HUES64 (cell line): ENCODE results near the gene FBXW10B.
"Not testable (repeated sequence)": the region's sequence is repeated elsewhere in the genome, so short reads cannot be mapped to it uniquely, and the experiment has no call there.

Experiments
- H3K27ac ChIP-seq: 2 replicates; pipeline ENCODE4 v1.7.0; 2013; ENCODE audit warnings: low read depth, low read length, inconsistent platforms
- H3K27me3 ChIP-seq: 2 replicates; pipeline ENCODE4 v1.6.1; 2013; ENCODE audit warnings: mild to moderate bottlenecking, low read length; ENCODE audit not compliant: insufficient read depth
- H3K36me3 ChIP-seq: 2 replicates; pipeline ENCODE4 v1.6.1; 2013; ENCODE audit warnings: mild to moderate bottlenecking, low read length; ENCODE audit not compliant: insufficient read depth
- H3K4me1 ChIP-seq: 2 replicates; pipeline ENCODE4 v1.6.1; 2013; ENCODE audit warnings: mild to moderate bottlenecking, low read length, moderate library complexity; ENCODE audit not compliant: insufficient read depth
- H3K4me3 ChIP-seq: 2 replicates; pipeline ENCODE4 v1.5.1; 2013; ENCODE audit warnings: mild to moderate bottlenecking, low read length, moderate library complexity
- H3K9ac ChIP-seq: 2 replicates; pipeline ENCODE4 v1.6.1; 2013; ENCODE audit warnings: mild to moderate bottlenecking, low read depth, low read length
- H3K9me3 ChIP-seq: 2 replicates; pipeline ENCODE4 v1.6.1; 2013; ENCODE audit warnings: low read depth, low read length; ENCODE audit not compliant: insufficient read depth
- WGBS: fragments of 150-250, 120-280 bp; methylation state at CpG from one replicate; pipeline ENCODE4 v1.1.7; 2013; ENCODE audit warnings: missing lambda C conversion rate; 5-methylcytosine and 5-hydroxymethylcytosine counted together

FBXW10B gene

GRCh38 chr17:15652960-15653359 lies 33.5 kb upstream of the FBXW10B start:
- Histone ChIP-seq H3K4me1 (peaks cover 25% of the 10 kb centered on the region), H3K36me3 (peaks cover 10% of the 10 kb centered on the region), H3K27me3 (no peaks in the 10 kb centered on the region), H3K9ac (no peak overlapping the region), H3K4me3 (no peak overlapping the region), H3K9me3 (no peaks in the 10 kb centered on the region), H3K27ac (no peak overlapping the region)
- 95% methylated on average over 6 of the region's 6 CpGs for WGBS

GRCh38 chr17:15651583-15652110 lies 32.1 kb upstream of the FBXW10B start:
- Histone ChIP-seq H3K4me3 (peak overlapping the region; percentile 18; the same call in 1 of the 2 replicates), H3K9me3 (no peaks in the 10 kb centered on the region), H3K27ac (peak overlapping the region; percentile 24; the same call in 1 of the 2 replicates), H3K9ac (no peak overlapping the region), H3K4me1 (peaks cover 25% of the 10 kb centered on the region), H3K27me3 (no peaks in the 10 kb centered on the region), H3K36me3 (no peaks in the 10 kb centered on the region)
- 17% methylated on average over 7 of the region's 8 CpGs for WGBS

GRCh38 chr17:15650741-15651582 lies 31.5 kb upstream of the FBXW10B start:
- peak overlapping the region; percentile 24; the same call in 1 of the 2 replicates for H3K27ac ChIP-seq
- H3K27me3 ChIP-seq: no peaks in the 10 kb centered on the region
- H3K4me1 ChIP-seq: peaks cover 27% of the 10 kb centered on the region
- no peak overlapping the region for H3K9ac ChIP-seq
- no peaks in the 10 kb centered on the region for H3K9me3 ChIP-seq
- 85% methylated on average over 14 of the region's 14 CpGs for WGBS
- peak overlapping the region; percentile 18; the same call in 1 of the 2 replicates for H3K4me3 ChIP-seq
- H3K36me3 ChIP-seq: no peaks in the 10 kb centered on the region

- Histone ChIP-seq H3K9ac (no peak overlapping the region), H3K27me3 (no peaks in the 10 kb centered on the region), H3K4me1 (peaks cover 35% of the 10 kb centered on the region), H3K4me3 (no peak overlapping the region), H3K36me3 (no peaks in the 10 kb centered on the region), H3K9me3 (no peaks in the 10 kb centered on the region), H3K27ac (no peak overlapping the region)
- 94% methylated on average over 6 of the region's 6 CpGs for WGBS
Observed at GRCh38 chr17:15649861-15650421, 30.4 kb upstream of the FBXW10B start.

- Histone ChIP-seq H3K4me3 (no peak overlapping the region), H3K27ac (no peak overlapping the region), H3K27me3 (no peaks in the 10 kb centered on the region), H3K9me3 (no peaks in the 10 kb centered on the region), H3K9ac (no peak overlapping the region), H3K36me3 (no peaks in the 10 kb centered on the region), H3K4me1 (peaks cover 24% of the 10 kb centered on the region)
- WGBS: 85% methylated on average over 5 of the region's 5 CpGs
Observed at GRCh38 chr17:15648386-15648785, 28.9 kb upstream of the FBXW10B start.

- Histone ChIP-seq H3K9ac (peak overlapping the region; percentile 52; the same call in 1 of the 2 replicates), H3K4me1 (peaks cover 14% of the 10 kb centered on the region), H3K27ac (peak overlapping the region; percentile 72)
- H3K27me3 ChIP-seq, H3K9me3 ChIP-seq, H3K36me3 ChIP-seq, H3K4me3 ChIP-seq: not testable (repeated sequence)
- 44% methylated on average over 5 of the region's 5 CpGs for WGBS
Observed at GRCh38 chr17:15645942-15646312, 26.4 kb upstream of the FBXW10B start.

GRCh38 chr17:15645099-15645941 lies 25.8 kb upstream of the FBXW10B start:
- WGBS: 42% methylated on average over 6 of the region's 10 CpGs
- not testable (repeated sequence) for H3K9me3 ChIP-seq, H3K4me1 ChIP-seq, H3K4me3 ChIP-seq, H3K36me3 ChIP-seq, H3K27me3 ChIP-seq
- Histone ChIP-seq H3K9ac (peak overlapping the region; percentile 52; the same call in 1 of the 2 replicates), H3K27ac (peak overlapping the region; percentile 72)

GRCh38 chr17:15642505-15643251 lies 23.2 kb upstream of the FBXW10B start:
- H3K9me3 ChIP-seq: not testable (repeated sequence)
- no CpG with 5 or more reads among the region's 12 CpGs for WGBS

GRCh38 chr17:15642014-15642413 lies 22.5 kb upstream of the FBXW10B start:
- H3K27me3 ChIP-seq, H3K4me1 ChIP-seq: not testable (repeated sequence)

More at GRCh38 chr17:15642505-15643251, 23.2 kb upstream of the FBXW10B start:
- not testable (repeated sequence) for H3K9ac ChIP-seq, H3K36me3 ChIP-seq, H3K27me3 ChIP-seq, H3K27ac ChIP-seq, H3K4me1 ChIP-seq, H3K4me3 ChIP-seq

GRCh38 chr17:15630930-15631453 lies 11.5 kb upstream of the FBXW10B start:
- H3K4me3 ChIP-seq, H3K27ac ChIP-seq, H3K27me3 ChIP-seq, H3K9me3 ChIP-seq, H3K4me1 ChIP-seq, H3K36me3 ChIP-seq, H3K9ac ChIP-seq: not testable (repeated sequence)
- 95% methylated on average over 2 of the region's 2 CpGs for WGBS

More at GRCh38 chr17:15642014-15642413, 22.5 kb upstream of the FBXW10B start:
- not testable (repeated sequence) for H3K27ac ChIP-seq, H3K9ac ChIP-seq, H3K9me3 ChIP-seq, H3K36me3 ChIP-seq, H3K4me3 ChIP-seq
- WGBS: no CpG with 5 or more reads among the region's 4 CpGs
